ENCODE results near the gene COA4. TPM values are rescaled to one million over a fixed set of nuclear protein-coding genes. Genes with fewer than 3 reads are reported as not detected.

The COA4 gene
- total RNA-seq, 1 experiment from 2014 or later: 79.7 TPM

DNA sequence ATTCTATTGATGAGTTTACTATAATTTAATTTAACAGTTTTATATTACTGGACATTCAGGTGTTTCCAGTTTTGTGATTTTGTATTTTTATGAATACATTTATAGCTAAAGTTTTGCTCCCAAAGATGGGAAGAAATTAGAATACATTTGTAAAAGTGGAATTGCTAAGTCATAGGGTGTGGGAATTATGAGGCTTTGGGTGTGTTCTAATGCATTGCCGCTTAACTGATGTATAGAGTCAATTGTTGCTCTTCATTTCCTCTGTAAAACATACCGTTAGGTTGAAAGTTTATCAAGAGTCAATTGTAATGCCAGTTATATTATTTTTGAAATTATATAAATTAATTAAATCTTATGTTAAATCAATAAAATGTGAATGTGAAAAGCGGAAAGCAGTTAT lies 16.4 kb upstream of the COA4 start:
- Histone ChIP-seq H3K36me3 (ENCODE audit: low read depth) (peaks cover 9% of the 10 kb centered on the region), H3F3A (ENCODE audit: insufficient read depth, low read depth) (peaks cover 10% of the 10 kb centered on the region; the same call in 1 of the 2 replicates), H3K4me1 (replicated peaks; ENCODE audit: insufficient read depth) (peaks cover 16% of the 10 kb centered on the region), H4K20me1 (ENCODE audit: insufficient read depth) (no peaks in the 10 kb centered on the region), H3K27ac (no peak overlapping the region), H3K79me2 (ENCODE audit: low read depth) (no peaks in the 10 kb centered on the region), H3K9me3 (ENCODE audit: insufficient read depth, low read depth) (no peaks in the 10 kb centered on the region), H2AFZ (no peak overlapping the region), H3K27me3 (ENCODE audit: insufficient read depth, low read depth) (no peaks in the 10 kb centered on the region), H3K4me3 (no peak overlapping the region), H3K9me2 (ENCODE audit: insufficient read depth) (no peaks in the 10 kb centered on the region), H3K4me2 (no peak overlapping the region)
- BruUV-seq (replicated peaks): no TSS peak
- ChIA-PET CTCF (no interaction called here), POLR2A (ENCODE audit: unreplicated experiment) (no interaction called here)
- intact Hi-C loops (cut with micrococcal nuclease; ENCODE audit: unreplicated experiment): no loop called here
- no peak for DNase-seq
- no peak for TF ChIP-seq EZH2 (IDR thresholded peaks at IDR 0.05; ENCODE audit: low read depth)
- TF ChIP-seq, protein P1, sequence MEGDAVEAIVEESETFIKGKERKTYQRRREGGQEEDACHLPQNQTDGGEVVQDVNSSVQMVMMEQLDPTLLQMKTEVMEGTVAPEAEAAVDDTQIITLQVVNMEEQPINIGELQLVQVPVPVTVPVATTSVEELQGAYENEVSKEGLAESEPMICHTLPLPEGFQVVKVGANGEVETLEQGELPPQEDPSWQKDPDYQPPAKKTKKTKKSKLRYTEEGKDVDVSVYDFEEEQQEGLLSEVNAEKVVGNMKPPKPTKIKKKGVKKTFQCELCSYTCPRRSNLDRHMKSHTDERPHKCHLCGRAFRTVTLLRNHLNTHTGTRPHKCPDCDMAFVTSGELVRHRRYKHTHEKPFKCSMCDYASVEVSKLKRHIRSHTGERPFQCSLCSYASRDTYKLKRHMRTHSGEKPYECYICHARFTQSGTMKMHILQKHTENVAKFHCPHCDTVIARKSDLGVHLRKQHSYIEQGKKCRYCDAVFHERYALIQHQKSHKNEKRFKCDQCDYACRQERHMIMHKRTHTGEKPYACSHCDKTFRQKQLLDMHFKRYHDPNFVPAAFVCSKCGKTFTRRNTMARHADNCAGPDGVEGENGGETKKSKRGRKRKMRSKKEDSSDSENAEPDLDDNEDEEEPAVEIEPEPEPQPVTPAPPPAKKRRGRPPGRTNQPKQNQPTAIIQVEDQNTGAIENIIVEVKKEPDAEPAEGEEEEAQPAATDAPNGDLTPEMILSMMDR (conservative IDR thresholded peaks at IDR 0.05): no peak

DNA sequence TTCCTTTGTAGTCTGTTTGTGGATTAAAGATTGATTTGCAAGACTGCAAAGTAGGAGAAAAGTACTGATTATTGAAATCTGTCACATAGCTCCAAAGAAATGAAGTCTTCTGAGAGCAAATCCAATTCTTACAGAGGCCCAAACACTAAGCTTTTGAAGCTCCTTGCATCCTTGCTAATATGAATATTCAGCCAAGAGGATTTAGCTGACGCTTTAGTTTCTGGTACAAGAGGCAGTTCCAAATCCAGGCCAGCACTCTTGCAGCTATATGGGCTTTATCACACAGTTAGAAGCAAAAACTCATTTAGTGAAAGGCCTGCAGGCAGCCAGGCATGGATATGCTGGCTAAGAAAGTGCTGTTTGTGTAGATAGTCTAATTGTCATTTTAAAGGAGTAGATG lies 12.9 kb upstream of the COA4 start:
- Histone ChIP-seq H3K4me2 (no peak overlapping the region), H3K9me2 (ENCODE audit: insufficient read depth) (no peaks in the 10 kb centered on the region), H3K4me1 (replicated peaks; ENCODE audit: insufficient read depth) (peaks cover 17% of the 10 kb centered on the region), H3K36me3 (ENCODE audit: low read depth) (peaks cover under 1% of the 10 kb centered on the region), H3F3A (ENCODE audit: insufficient read depth, low read depth) (peaks cover 10% of the 10 kb centered on the region; the same call in 1 of the 2 replicates), H3K27ac (no peak overlapping the region), H4K20me1 (ENCODE audit: insufficient read depth) (no peaks in the 10 kb centered on the region), H2AFZ (no peak overlapping the region), H3K9me3 (ENCODE audit: insufficient read depth, low read depth) (no peaks in the 10 kb centered on the region), H3K4me3 (no peak overlapping the region), H3K27me3 (ENCODE audit: insufficient read depth, low read depth) (no peaks in the 10 kb centered on the region), H3K79me2 (ENCODE audit: low read depth) (no peaks in the 10 kb centered on the region)
- no TSS peak for BruUV-seq (replicated peaks)
- TF ChIP-seq, protein P1 (conservative IDR thresholded peaks at IDR 0.05): no peak
- no peak for TF ChIP-seq EZH2 (IDR thresholded peaks at IDR 0.05; ENCODE audit: low read depth)
- DNase-seq: no peak
- ChIA-PET POLR2A (ENCODE audit: unreplicated experiment) (no interaction called here), CTCF (interaction anchor here (0.6 kb wide), 1 partner anchor 531 kb away, joined by 3 read pairs; no protein-coding TSS in a partner anchor)
- intact Hi-C loops (cut with micrococcal nuclease; ENCODE audit: unreplicated experiment): no loop called here

GRCh38 chr11:73889019-73889418 lies 12.4 kb upstream of the COA4 start:
- H2AFZ ChIP-seq: no peak overlapping the region
- peak in 1 of 2 experiments; percentile 78 for DNase-seq
- ChIA-PET CTCF (no interaction called here), POLR2A (ENCODE audit: unreplicated experiment) (no interaction called here)
- peaks cover 6% of the 10 kb centered on the region for H3K36me3 ChIP-seq (ENCODE audit: low read depth)
- H4K20me1 ChIP-seq (ENCODE audit: insufficient read depth): no peaks in the 10 kb centered on the region
- BruUV-seq (replicated peaks): no TSS peak
- H3K27ac ChIP-seq: peak overlapping the region; percentile 21; the same call in 1 of the 2 replicates
- TF ChIP-seq, protein P1 (conservative IDR thresholded peaks at IDR 0.05): no peak
- TF ChIP-seq EZH2 (IDR thresholded peaks at IDR 0.05; ENCODE audit: low read depth): no peak
- H3K4me1 ChIP-seq (replicated peaks; ENCODE audit: insufficient read depth): peaks cover 17% of the 10 kb centered on the region
- H3K9me3 ChIP-seq (ENCODE audit: insufficient read depth, low read depth): no peaks in the 10 kb centered on the region
- H3K27me3 ChIP-seq (ENCODE audit: insufficient read depth, low read depth): no peaks in the 10 kb centered on the region
- H3K4me3 ChIP-seq: no peak overlapping the region
- H3F3A ChIP-seq (ENCODE audit: insufficient read depth, low read depth): peaks cover 10% of the 10 kb centered on the region; the same call in 1 of the 2 replicates
- intact Hi-C loops (cut with micrococcal nuclease; ENCODE audit: unreplicated experiment): no loop called here
- no peaks in the 10 kb centered on the region for H3K9me2 ChIP-seq (ENCODE audit: insufficient read depth)
- no peak overlapping the region for H3K4me2 ChIP-seq
- no peaks in the 10 kb centered on the region for H3K79me2 ChIP-seq (ENCODE audit: low read depth)

All from PC-9 (cell line).